ENCODE results near the gene LOXL3. TPM values are rescaled to one million over a fixed set of nuclear protein-coding genes. Genes with fewer than 3 reads are reported as not detected.

The LOXL3 gene
- total RNA-seq, 1 donor from 2014 or later = 112 TPM

DNA sequence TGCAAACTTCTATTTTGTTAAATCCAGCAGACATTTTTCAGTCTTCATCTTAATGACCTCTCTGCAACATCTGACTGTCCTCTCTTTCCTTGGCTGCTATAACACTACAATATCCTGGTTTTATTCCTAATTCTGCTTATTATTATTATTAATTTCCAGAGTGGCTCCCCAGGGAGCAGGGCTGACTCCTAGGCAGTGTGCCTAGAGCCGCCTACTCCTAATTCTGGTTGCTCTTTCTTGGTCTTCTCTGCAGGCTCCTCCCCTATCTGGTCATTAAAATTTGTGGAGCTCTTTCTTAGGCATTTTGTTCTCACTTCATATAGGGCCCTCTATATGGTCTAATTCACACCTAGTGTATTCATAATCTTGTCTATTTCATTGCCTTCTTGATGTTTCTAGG lies 10.8 kb downstream of the LOXL3 start:
- Mint-ChIP-seq H3K27me3 (ENCODE audit: low read depth) (no peaks in the 10 kb centered on the region), H3K9me3 (ENCODE audit: low read depth) (no peaks in the 10 kb centered on the region), H3K36me3 (ENCODE audit: low read depth) (peaks cover 19% of the 10 kb centered on the region), H3K4me3 (ENCODE audit: unreplicated experiment) (no peak overlapping the region), H3K27ac (ENCODE audit: unreplicated experiment) (no peak overlapping the region), H3K4me1 (ENCODE audit: low read depth) (peaks cover 2% of the 10 kb centered on the region)
- DNase-seq (ENCODE audit: low spot score) = no peak
- TF ChIP-seq, protein P1, sequence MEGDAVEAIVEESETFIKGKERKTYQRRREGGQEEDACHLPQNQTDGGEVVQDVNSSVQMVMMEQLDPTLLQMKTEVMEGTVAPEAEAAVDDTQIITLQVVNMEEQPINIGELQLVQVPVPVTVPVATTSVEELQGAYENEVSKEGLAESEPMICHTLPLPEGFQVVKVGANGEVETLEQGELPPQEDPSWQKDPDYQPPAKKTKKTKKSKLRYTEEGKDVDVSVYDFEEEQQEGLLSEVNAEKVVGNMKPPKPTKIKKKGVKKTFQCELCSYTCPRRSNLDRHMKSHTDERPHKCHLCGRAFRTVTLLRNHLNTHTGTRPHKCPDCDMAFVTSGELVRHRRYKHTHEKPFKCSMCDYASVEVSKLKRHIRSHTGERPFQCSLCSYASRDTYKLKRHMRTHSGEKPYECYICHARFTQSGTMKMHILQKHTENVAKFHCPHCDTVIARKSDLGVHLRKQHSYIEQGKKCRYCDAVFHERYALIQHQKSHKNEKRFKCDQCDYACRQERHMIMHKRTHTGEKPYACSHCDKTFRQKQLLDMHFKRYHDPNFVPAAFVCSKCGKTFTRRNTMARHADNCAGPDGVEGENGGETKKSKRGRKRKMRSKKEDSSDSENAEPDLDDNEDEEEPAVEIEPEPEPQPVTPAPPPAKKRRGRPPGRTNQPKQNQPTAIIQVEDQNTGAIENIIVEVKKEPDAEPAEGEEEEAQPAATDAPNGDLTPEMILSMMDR (IDR thresholded peaks at IDR 0.05) = no peak

- no peaks in the 10 kb centered on the region for H3K27me3 Mint-ChIP-seq (ENCODE audit: low read depth)
- no peaks in the 10 kb centered on the region for H3K4me1 Mint-ChIP-seq (ENCODE audit: low read depth)
- peaks cover 19% of the 10 kb centered on the region for H3K36me3 Mint-ChIP-seq (ENCODE audit: low read depth)
- no peaks in the 10 kb centered on the region for H3K9me3 Mint-ChIP-seq (ENCODE audit: low read depth)
- no peak for DNase-seq (ENCODE audit: low spot score)
- TF ChIP-seq, protein P1 (IDR thresholded peaks at IDR 0.05) = no peak
- H3K4me3 Mint-ChIP-seq (ENCODE audit: unreplicated experiment) = no peak overlapping the region
- no peak overlapping the region for H3K27ac Mint-ChIP-seq (ENCODE audit: unreplicated experiment)
These were observed 13.5 kb downstream of the LOXL3 start for GRCh38 chr2:74540291-74540690.

DNA sequence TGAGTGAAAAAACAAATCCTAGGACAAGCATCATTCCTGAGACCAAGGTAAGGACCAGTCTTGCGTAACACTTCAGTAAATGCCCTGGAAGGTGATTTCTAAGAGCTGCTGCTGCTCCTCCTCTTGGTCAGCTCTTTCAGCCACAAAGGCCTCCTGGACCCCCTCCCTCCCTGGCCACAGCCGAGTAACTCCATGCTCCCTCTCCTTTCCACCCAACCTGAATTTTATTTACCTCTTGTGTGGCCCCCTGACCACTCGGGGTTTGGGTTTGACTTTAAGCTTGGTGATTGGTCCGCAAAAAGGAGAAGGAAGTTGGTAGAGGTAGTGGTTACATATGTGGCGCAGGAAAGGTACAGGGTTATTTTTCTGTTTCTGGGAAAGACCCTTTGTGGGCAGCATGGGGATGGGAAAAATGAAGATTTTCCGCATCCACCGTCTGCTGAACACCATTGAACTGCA lies 14.8 kb downstream of the LOXL3 start:
- Mint-ChIP-seq H3K27ac (ENCODE audit: unreplicated experiment) (no peak overlapping the region), H3K9me3 (ENCODE audit: low read depth) (no peaks in the 10 kb centered on the region), H3K27me3 (ENCODE audit: low read depth) (no peaks in the 10 kb centered on the region), H3K36me3 (ENCODE audit: low read depth) (peaks cover 17% of the 10 kb centered on the region), H3K4me3 (ENCODE audit: unreplicated experiment) (no peak overlapping the region), H3K4me1 (ENCODE audit: low read depth) (no peaks in the 10 kb centered on the region)
- peak; percentile 33 for DNase-seq (ENCODE audit: low spot score)
- TF ChIP-seq, protein P1 (IDR thresholded peaks at IDR 0.05) = no peak

DNA sequence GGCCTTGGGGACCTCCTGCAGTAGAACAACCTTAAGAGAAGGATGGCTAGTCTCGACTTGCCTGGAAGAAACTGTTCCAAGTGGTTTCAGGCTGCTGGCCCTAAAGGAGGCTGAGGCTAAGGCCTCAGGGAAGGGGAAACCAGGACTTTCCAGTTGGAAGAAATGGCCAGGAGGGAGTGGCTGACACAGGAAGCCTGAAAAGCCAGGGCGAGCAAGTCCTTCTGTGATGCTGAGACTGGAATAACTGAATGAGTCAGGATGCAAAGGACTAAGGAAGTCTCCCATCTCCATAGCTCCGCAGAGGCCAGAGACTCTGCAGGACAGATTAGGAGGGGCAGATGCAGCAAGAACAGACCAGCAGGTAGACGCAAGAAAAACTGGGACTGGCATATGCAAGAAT lies 16.6 kb downstream of the LOXL3 start:
- TF ChIP-seq, protein P1 (IDR thresholded peaks at IDR 0.05) = no peak
- Mint-ChIP-seq H3K36me3 (ENCODE audit: low read depth) (peaks cover 19% of the 10 kb centered on the region), H3K27me3 (ENCODE audit: low read depth) (no peaks in the 10 kb centered on the region), H3K27ac (ENCODE audit: unreplicated experiment) (peak overlapping the region; percentile 25), H3K9me3 (ENCODE audit: low read depth) (no peaks in the 10 kb centered on the region), H3K4me1 (ENCODE audit: low read depth) (peaks cover 7% of the 10 kb centered on the region), H3K4me3 (ENCODE audit: unreplicated experiment) (no peak overlapping the region)
- DNase-seq (ENCODE audit: low spot score) = peak; percentile 21

DNA sequence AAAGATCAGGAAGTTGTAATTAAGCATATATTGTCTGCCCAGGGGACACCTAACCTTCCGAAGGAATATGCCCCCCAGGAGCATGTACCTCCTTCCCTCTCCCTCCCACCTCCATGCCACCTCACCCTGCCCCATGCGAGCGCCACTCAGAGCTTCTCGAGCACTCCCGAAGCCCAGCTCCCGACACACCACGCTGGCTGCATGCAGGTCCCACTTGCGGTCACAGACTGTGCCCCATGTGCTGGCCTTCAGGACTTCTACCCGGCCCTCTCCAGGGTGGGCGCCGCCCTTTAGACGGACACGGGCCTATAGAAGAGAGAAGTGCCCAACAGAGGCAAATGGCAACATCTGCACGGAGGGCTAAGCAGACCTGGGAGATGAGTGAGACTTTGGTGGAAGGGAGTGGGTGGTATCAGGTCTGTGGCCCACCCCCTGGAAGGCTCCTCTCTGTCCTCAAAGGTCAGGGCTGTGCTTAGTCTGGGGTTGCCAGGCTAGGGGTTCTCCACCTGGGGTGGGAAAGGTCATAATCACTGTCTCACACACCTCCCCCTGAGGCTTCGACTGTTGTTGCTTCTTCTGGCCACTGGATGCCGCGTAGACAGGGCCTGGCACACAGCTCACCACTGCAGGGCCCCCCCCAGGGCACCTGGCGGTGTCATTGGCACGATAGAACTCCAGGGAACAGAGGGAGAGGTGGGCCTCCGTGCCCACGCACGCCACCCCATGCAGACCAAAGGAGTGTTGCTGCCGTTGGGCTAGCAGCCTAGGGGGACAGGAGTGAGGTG lies 17.4 kb downstream of the LOXL3 start:
- peak overlapping the region; percentile 36 for H3K27ac Mint-ChIP-seq (ENCODE audit: unreplicated experiment)
- no peaks in the 10 kb centered on the region for H3K9me3 Mint-ChIP-seq (ENCODE audit: low read depth)
- H3K4me1 Mint-ChIP-seq (ENCODE audit: low read depth) = peaks cover 14% of the 10 kb centered on the region
- peak; percentile 88 for DNase-seq (ENCODE audit: low spot score)
- no peak overlapping the region for H3K4me3 Mint-ChIP-seq (ENCODE audit: unreplicated experiment)
- H3K27me3 Mint-ChIP-seq (ENCODE audit: low read depth) = no peaks in the 10 kb centered on the region
- TF ChIP-seq, protein P1 (IDR thresholded peaks at IDR 0.05) = no peak
- peaks cover 17% of the 10 kb centered on the region for H3K36me3 Mint-ChIP-seq (ENCODE audit: low read depth)
